ENCODE results near the gene GXYLT1.

DNA sequence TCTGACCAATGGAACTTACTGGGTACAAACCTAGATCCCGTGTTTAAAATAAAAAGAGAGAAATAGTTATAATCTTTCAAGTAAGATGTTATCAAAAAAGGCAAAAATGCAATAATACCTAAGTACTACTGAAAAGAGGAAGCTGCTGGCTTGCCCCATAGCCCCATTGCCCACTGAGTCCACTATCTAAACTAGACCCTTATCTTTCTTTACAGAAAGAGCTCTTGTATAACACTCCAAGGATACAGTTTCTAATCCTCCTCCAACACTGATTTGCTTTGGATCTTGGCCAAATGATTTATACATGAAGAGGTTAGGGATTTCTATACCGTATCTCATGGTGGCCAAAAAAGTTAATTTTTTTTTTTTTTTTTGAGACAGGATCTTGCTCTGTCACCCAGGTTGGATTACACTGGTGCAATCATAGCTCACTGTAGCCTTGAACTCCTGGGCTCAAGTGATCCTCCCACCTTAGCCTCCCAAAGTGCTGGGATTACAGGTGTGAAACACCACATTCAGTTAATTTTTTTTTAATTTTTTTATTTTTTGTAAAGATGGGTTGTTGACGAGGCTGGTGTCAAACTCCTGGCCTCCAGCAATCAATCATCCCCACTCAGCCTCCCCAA, 2.6 kb downstream of the GXYLT1 start:
- TF ChIP-seq, protein P1, sequence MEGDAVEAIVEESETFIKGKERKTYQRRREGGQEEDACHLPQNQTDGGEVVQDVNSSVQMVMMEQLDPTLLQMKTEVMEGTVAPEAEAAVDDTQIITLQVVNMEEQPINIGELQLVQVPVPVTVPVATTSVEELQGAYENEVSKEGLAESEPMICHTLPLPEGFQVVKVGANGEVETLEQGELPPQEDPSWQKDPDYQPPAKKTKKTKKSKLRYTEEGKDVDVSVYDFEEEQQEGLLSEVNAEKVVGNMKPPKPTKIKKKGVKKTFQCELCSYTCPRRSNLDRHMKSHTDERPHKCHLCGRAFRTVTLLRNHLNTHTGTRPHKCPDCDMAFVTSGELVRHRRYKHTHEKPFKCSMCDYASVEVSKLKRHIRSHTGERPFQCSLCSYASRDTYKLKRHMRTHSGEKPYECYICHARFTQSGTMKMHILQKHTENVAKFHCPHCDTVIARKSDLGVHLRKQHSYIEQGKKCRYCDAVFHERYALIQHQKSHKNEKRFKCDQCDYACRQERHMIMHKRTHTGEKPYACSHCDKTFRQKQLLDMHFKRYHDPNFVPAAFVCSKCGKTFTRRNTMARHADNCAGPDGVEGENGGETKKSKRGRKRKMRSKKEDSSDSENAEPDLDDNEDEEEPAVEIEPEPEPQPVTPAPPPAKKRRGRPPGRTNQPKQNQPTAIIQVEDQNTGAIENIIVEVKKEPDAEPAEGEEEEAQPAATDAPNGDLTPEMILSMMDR (IDR thresholded peaks at IDR 0.05 in 2 of 3, conservative IDR thresholded peaks at IDR 0.05 in 1 of 3; ENCODE audit: borderline replicate concordance in 1 of 3, insufficient read depth in 1 of 3, low read depth in 2 of 3, low read length in 2 of 3) = no peak
- TF ChIP-seq TCF7L2 (IDR thresholded peaks at IDR 0.05; ENCODE audit: borderline replicate concordance, extremely low read depth, insufficient read depth, insufficient read length) = no peak
- TF ChIP-seq CBX3 (IDR thresholded peaks at IDR 0.05; ENCODE audit: low read depth) = no peak
- no peak for TF ChIP-seq YY1 (IDR thresholded peaks at IDR 0.05; ENCODE audit: extremely low read depth, insufficient replicate concordance, low read depth, low read length)
- no peak for TF ChIP-seq RAD21 (IDR thresholded peaks at IDR 0.05; ENCODE audit: low read depth)
- no peak for TF ChIP-seq EZH2phosphoT487 (IDR thresholded peaks at IDR 0.05; ENCODE audit: borderline replicate concordance)
- no peak for TF ChIP-seq POLR2A (IDR thresholded peaks at IDR 0.05; ENCODE audit: borderline replicate concordance, extremely low read depth, insufficient read depth, insufficient read length)
- TF ChIP-seq SP1 (IDR thresholded peaks at IDR 0.05; ENCODE audit: low read depth) = no peak
- TF ChIP-seq, protein P2, sequence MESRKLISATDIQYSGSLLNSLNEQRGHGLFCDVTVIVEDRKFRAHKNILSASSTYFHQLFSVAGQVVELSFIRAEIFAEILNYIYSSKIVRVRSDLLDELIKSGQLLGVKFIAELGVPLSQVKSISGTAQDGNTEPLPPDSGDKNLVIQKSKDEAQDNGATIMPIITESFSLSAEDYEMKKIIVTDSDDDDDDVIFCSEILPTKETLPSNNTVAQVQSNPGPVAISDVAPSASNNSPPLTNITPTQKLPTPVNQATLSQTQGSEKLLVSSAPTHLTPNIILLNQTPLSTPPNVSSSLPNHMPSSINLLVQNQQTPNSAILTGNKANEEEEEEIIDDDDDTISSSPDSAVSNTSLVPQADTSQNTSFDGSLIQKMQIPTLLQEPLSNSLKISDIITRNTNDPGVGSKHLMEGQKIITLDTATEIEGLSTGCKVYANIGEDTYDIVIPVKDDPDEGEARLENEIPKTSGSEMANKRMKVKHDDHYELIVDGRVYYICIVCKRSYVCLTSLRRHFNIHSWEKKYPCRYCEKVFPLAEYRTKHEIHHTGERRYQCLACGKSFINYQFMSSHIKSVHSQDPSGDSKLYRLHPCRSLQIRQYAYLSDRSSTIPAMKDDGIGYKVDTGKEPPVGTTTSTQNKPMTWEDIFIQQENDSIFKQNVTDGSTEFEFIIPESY (IDR thresholded peaks at IDR 0.05; ENCODE audit: extremely low read depth, insufficient replicate concordance, low read length) = no peak
- TF ChIP-seq SRF (IDR thresholded peaks at IDR 0.05; ENCODE audit: low read depth) = no peak
- TF ChIP-seq, protein P3, sequence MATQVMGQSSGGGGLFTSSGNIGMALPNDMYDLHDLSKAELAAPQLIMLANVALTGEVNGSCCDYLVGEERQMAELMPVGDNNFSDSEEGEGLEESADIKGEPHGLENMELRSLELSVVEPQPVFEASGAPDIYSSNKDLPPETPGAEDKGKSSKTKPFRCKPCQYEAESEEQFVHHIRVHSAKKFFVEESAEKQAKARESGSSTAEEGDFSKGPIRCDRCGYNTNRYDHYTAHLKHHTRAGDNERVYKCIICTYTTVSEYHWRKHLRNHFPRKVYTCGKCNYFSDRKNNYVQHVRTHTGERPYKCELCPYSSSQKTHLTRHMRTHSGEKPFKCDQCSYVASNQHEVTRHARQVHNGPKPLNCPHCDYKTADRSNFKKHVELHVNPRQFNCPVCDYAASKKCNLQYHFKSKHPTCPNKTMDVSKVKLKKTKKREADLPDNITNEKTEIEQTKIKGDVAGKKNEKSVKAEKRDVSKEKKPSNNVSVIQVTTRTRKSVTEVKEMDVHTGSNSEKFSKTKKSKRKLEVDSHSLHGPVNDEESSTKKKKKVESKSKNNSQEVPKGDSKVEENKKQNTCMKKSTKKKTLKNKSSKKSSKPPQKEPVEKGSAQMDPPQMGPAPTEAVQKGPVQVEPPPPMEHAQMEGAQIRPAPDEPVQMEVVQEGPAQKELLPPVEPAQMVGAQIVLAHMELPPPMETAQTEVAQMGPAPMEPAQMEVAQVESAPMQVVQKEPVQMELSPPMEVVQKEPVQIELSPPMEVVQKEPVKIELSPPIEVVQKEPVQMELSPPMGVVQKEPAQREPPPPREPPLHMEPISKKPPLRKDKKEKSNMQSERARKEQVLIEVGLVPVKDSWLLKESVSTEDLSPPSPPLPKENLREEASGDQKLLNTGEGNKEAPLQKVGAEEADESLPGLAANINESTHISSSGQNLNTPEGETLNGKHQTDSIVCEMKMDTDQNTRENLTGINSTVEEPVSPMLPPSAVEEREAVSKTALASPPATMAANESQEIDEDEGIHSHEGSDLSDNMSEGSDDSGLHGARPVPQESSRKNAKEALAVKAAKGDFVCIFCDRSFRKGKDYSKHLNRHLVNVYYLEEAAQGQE (IDR thresholded peaks at IDR 0.05; ENCODE audit: low read depth) = no peak

All from HCT116 (cell line).